Thoracic aorta (tissue), 2 donors: Measurements from ENCODE around the gene CPTP. TPM values are rescaled to one million over a fixed set of nuclear protein-coding genes. Genes with fewer than 3 reads are reported as not detected.

ENCODE experiments used
- ATAC-seq: fragments of 150-250 bp; one replicate; pipeline ENCODE4 v1.8.0; 2017; ENCODE audit warnings: low read depth; ENCODE audit not compliant: insufficient number of reproducible peaks, low FRiP score
- DNase-seq: peaks from one replicate; pipeline ENCODE4 v3.0.0-alpha.2; 2020; ENCODE audit warnings: low spot score
- H3K27ac ChIP-seq, 2 donors: fragments of 200-600 bp; sonication (generic); 1 replicate in 1 of 2; 2 replicates in 1 of 2; pipeline ENCODE4 v1.5.1; 2016; ENCODE audit warnings: mild to moderate bottlenecking in 2 of 2, moderate library complexity in 2 of 2
- H3K27me3 ChIP-seq: fragments of 200-600 bp; sonication (generic); replicated peaks from 2 replicates; pipeline ENCODE4 v1.6.0; 2016; ENCODE audit warnings: mild to moderate bottlenecking; ENCODE audit not compliant: insufficient read depth
- H3K36me3 ChIP-seq: fragments of 200-600 bp; sonication (generic); one replicate; pipeline ENCODE4 v1.5.1; 2016
- H3K4me1 ChIP-seq, 2 donors: fragments of 200-600 bp; sonication (generic); 1 replicate in 1 of 2; 2 replicates in 1 of 2; pipeline versions ENCODE4 v1.5.1 to v1.6.0; 2016; ENCODE audit warnings: low read depth in 2 of 2, mild to moderate bottlenecking in 1 of 2; ENCODE audit not compliant: control insufficient read depth in 1 of 2
- H3K4me3 ChIP-seq: fragments of 200-600 bp; sonication (generic); 2 replicates; pipeline ENCODE4 v1.5.1; 2016; ENCODE audit warnings: mild to moderate bottlenecking
- H3K9me3 ChIP-seq: fragments of 200-600 bp; sonication (generic); 2 replicates; pipeline ENCODE4 v1.5.1; 2016
- total RNA-seq, 2 donors: library from RNA; depleted of rRNA; stranded (reverse); fragments of >200 nt; gene quantifications; one replicate each; pipeline versions ENCODE4 v1.1.0 to v1.2.3, GENCODE V29; 2016
- TF ChIP-seq, protein P1 (sequence below): fragments of 200-600 bp; sonication (generic); IDR thresholded peaks from one replicate; pipeline ENCODE4 v1.5.1; 2019; ENCODE audit warnings: antibody characterized with exemption

CPTP gene
- total RNA-seq, 2 donors from 2014 or later = 16.4 to 26.3 TPM

DNA sequence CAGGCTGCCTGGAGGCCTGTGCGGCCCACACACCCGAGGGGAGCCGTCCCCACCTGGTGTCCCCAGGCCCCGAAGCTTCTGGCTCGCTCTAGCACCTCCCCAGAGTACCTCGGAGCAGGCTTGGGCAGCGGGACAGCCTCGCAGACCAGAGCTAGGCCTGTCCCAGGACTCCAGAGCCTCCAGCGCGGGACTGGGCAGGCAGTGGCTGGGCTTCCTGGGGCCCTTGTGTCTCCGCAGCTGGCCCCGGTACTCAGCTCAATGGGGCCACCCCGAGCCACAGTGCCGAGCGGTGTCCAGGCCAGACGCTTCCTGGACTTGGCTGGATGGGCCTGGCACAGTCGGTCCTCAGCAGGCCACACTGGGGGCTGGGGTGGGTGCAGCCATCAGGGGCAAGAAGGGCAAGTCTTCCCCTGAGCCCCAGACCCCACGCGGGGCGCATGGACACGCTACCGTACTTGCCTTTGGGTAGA, 39.5 kb upstream of the CPTP start:
- no peak for ATAC-seq
- DNase-seq = no peak
- no peaks in the 10 kb centered on the region for H3K4me1 ChIP-seq
- H3K36me3 ChIP-seq = no peaks in the 10 kb centered on the region
- H3K27ac ChIP-seq = no peak overlapping the region
- no peak overlapping the region for H3K4me3 ChIP-seq
- H3K27me3 ChIP-seq = no peaks in the 10 kb centered on the region
- H3K9me3 ChIP-seq = no peaks in the 10 kb centered on the region
- TF ChIP-seq, protein P1, sequence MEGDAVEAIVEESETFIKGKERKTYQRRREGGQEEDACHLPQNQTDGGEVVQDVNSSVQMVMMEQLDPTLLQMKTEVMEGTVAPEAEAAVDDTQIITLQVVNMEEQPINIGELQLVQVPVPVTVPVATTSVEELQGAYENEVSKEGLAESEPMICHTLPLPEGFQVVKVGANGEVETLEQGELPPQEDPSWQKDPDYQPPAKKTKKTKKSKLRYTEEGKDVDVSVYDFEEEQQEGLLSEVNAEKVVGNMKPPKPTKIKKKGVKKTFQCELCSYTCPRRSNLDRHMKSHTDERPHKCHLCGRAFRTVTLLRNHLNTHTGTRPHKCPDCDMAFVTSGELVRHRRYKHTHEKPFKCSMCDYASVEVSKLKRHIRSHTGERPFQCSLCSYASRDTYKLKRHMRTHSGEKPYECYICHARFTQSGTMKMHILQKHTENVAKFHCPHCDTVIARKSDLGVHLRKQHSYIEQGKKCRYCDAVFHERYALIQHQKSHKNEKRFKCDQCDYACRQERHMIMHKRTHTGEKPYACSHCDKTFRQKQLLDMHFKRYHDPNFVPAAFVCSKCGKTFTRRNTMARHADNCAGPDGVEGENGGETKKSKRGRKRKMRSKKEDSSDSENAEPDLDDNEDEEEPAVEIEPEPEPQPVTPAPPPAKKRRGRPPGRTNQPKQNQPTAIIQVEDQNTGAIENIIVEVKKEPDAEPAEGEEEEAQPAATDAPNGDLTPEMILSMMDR = no peak

DNA sequence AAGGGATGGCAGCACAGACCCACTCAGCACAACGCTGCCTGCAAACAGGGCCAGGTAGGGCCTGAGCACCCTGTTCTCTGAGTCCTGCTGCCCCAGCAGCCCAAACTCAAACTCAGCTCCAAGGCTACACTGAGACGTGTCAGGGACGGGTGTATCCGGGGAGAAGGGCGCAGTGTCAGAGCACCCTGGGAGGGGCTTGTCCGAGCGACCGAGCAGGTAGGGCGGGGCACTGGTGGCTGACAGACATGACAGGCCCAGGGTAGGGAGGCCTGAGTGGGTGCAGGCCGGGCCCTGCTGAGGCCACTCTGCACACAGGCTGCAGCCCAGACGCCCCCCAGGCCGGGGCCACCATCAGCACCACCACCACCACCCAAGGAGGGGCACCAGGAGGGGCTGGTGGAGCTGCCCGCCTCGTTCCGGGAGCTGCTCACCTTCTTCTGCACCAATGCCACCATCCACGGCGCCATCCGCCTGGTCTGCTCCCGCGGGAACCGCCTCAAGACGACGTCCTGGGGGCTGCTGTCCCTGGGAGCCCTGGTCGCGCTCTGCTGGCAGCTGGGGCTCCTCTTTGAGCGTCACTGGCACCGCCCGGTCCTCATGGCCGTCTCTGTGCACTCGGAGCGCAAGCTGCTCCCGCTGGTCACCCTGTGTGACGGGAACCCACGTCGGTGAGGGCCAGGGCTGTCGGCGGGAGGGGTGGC, 38.8 kb upstream of the CPTP start:
- no peaks in the 10 kb centered on the region for H3K9me3 ChIP-seq
- H3K4me3 ChIP-seq = no peak overlapping the region
- H3K4me1 ChIP-seq = peaks cover 0 to 5% of the 10 kb centered on the region in 2 donors
- TF ChIP-seq, protein P1 = no peak
- no peak overlapping the region for H3K27ac ChIP-seq
- no peaks in the 10 kb centered on the region for H3K27me3 ChIP-seq
- ATAC-seq (no peak), DNase-seq (no peak)
- H3K36me3 ChIP-seq = no peaks in the 10 kb centered on the region

DNA sequence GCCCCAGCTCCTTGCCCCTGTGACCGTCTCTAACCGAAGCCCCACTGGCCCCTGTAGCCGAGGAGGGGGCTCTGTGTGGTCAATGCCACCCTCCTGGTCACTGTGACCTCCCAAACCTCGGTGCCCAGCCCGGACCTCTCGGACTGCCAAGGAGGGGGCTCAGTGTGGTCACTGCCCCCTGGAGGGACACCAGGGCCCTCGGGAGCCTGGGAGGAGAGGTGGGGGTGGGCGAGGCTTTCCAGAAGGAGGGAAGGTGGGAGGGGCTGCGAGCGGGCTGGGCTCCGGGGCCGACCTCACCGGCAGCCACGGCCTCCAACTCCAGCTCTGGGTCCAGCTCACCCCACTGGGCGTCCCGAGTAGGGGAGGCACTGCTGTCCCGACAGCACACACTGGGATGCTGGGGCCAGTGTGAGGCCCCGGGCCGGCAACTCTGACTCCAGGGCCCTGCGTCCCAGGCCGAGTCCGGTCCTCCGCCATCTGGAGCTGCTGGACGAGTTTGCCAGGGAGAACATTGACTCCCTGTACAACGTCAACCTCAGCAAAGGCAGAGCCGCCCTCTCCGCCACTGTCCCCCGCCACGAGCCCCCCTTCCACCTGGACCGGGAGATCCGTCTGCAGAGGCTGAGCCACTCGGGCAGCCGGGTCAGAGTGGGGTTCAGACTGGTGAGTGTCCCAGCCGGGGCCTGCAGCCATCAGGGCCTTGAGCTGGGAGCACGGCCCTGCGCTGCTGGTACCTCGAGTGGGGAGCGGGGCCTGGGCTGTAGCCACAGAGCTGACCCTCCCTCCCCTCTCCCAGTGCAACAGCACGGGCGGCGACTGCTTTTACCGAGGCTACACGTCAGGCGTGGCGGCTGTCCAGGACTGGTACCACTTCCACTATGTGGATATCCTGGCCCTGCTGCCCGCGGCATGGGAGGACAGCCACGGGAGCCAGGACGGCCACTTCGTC, 38.0 kb upstream of the CPTP start:
- no peaks in the 10 kb centered on the region for H3K27me3 ChIP-seq
- DNase-seq (no peak), ATAC-seq (no peak)
- no peak overlapping the region for H3K4me3 ChIP-seq
- no peaks in the 10 kb centered on the region for H3K9me3 ChIP-seq
- peaks cover 0 to 13% of the 10 kb centered on the region in 2 donors for H3K4me1 ChIP-seq
- H3K27ac ChIP-seq = no peak overlapping the region
- TF ChIP-seq, protein P1 = no peak
- H3K36me3 ChIP-seq = no peaks in the 10 kb centered on the region

DNA sequence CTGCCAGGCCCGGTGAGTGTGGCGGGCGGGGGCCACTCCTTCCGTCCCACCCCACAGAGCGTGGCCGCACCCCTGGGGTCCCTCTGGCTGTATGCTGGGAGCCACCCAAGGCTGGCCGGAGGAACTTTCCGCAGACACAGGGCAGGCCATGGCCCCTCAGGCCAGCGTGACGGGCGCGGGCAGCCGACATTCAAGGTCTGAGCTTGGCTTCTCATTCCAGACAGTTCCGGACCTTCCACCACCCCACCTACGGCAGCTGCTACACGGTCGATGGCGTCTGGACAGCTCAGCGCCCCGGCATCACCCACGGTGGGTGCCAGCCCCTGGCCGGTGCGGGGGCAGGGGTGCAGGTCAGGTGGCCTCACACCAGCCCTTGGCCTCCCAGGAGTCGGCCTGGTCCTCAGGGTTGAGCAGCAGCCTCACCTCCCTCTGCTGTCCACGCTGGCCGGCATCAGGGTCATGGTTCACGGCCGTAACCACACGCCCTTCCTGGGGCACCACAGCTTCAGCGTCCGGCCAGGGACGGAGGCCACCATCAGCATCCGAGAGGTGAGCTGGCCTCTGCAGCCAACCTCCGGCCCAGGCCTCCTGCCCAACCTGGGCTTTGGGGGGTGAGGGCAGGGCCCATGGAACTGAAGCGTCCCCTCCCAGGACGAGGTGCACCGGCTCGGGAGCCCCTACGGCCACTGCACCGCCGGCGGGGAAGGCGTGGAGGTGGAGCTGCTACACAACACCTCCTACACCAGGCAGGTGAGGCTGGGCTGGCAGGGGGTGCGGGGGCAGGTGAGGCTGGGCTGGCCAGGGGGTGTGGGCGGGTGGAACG, 37.1 kb upstream of the CPTP start:
- TF ChIP-seq, protein P1 = no peak
- no peaks in the 10 kb centered on the region for H3K9me3 ChIP-seq
- ATAC-seq = no peak

More for the DNA sequence above, 37.1 kb upstream of the CPTP start:
- Histone ChIP-seq H3K27ac (no peak overlapping the region), H3K4me1 (peaks cover 0 to 15% of the 10 kb centered on the region in 2 donors), H3K27me3 (no peaks in the 10 kb centered on the region), H3K36me3 (no peaks in the 10 kb centered on the region), H3K4me3 (no peak overlapping the region)
- DNase-seq = no peak
